ENCODE data around the gene NYNRIN.

DNA sequence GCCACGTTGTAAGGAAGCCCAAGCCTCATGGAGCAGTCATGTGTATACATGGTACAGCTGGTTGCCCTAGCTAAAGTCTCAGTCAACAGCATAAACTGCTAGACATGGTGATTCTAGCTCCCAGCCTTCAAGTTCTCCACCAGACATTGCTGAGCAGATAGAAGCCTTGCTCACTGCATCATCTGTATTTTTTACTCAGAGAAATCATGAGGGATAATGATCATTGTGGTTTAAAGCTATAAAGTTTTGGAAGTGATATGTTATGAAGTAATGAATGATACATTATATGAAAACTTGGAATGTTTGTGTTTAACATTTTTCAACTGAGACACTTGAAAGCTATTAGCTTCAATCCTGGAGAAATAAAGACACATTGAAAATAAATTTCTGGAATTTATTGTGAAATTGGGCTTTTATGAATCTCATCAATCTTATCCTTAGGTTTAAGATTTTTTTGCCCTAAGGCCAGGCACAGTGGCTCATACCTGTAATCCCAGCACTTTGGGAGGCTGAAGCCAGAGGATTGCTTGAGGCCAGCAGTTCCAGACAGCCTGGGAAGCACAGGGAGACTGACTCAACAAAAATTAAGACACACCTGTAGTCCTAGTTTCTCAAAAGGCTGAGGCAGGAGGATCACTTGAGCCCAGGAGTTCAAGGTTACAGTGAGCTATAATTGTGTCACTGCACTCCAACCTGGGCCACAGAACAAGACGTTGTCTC, 36.4 kb upstream of the NYNRIN start:
- TF ChIP-seq ARNTL (CRISPR knock-in tag; IDR thresholded peaks at IDR 0.05; ENCODE audit: borderline replicate concordance, low read depth) (no peak), TOX (CRISPR knock-in tag; IDR thresholded peaks at IDR 0.05; ENCODE audit: borderline replicate concordance) (no peak), ZNF8 (CRISPR knock-in tag; IDR thresholded peaks at IDR 0.05) (no peak), ZNF565 (CRISPR knock-in tag; conservative IDR thresholded peaks at IDR 0.05; ENCODE audit: low read depth) (no peak), TCF4 (CRISPR knock-in tag; IDR thresholded peaks at IDR 0.05; ENCODE audit: borderline replicate concordance) (no peak), ZFP30 (CRISPR knock-in tag; IDR thresholded peaks at IDR 0.05) (no peak), ZFP3 (CRISPR knock-in tag; IDR thresholded peaks at IDR 0.05) (no peak)
- TF ChIP-seq, protein P1, sequence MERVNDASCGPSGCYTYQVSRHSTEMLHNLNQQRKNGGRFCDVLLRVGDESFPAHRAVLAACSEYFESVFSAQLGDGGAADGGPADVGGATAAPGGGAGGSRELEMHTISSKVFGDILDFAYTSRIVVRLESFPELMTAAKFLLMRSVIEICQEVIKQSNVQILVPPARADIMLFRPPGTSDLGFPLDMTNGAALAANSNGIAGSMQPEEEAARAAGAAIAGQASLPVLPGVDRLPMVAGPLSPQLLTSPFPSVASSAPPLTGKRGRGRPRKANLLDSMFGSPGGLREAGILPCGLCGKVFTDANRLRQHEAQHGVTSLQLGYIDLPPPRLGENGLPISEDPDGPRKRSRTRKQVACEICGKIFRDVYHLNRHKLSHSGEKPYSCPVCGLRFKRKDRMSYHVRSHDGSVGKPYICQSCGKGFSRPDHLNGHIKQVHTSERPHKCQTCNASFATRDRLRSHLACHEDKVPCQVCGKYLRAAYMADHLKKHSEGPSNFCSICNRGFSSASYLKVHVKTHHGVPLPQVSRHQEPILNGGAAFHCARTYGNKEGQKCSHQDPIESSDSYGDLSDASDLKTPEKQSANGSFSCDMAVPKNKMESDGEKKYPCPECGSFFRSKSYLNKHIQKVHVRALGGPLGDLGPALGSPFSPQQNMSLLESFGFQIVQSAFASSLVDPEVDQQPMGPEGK (CRISPR knock-in tag; IDR thresholded peaks at IDR 0.05; ENCODE audit: borderline replicate concordance) = no peak
- TF ChIP-seq, protein P2, sequence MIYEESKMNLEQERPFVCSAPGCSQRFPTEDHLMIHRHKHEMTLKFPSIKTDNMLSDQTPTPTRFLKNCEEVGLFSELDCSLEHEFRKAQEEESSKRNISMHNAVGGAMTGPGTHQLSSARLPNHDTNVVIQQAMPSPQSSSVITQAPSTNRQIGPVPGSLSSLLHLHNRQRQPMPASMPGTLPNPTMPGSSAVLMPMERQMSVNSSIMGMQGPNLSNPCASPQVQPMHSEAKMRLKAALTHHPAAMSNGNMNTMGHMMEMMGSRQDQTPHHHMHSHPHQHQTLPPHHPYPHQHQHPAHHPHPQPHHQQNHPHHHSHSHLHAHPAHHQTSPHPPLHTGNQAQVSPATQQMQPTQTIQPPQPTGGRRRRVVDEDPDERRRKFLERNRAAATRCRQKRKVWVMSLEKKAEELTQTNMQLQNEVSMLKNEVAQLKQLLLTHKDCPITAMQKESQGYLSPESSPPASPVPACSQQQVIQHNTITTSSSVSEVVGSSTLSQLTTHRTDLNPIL (CRISPR knock-in tag; IDR thresholded peaks at IDR 0.05; ENCODE audit: low read depth) = no peak
- TF ChIP-seq, protein P3, sequence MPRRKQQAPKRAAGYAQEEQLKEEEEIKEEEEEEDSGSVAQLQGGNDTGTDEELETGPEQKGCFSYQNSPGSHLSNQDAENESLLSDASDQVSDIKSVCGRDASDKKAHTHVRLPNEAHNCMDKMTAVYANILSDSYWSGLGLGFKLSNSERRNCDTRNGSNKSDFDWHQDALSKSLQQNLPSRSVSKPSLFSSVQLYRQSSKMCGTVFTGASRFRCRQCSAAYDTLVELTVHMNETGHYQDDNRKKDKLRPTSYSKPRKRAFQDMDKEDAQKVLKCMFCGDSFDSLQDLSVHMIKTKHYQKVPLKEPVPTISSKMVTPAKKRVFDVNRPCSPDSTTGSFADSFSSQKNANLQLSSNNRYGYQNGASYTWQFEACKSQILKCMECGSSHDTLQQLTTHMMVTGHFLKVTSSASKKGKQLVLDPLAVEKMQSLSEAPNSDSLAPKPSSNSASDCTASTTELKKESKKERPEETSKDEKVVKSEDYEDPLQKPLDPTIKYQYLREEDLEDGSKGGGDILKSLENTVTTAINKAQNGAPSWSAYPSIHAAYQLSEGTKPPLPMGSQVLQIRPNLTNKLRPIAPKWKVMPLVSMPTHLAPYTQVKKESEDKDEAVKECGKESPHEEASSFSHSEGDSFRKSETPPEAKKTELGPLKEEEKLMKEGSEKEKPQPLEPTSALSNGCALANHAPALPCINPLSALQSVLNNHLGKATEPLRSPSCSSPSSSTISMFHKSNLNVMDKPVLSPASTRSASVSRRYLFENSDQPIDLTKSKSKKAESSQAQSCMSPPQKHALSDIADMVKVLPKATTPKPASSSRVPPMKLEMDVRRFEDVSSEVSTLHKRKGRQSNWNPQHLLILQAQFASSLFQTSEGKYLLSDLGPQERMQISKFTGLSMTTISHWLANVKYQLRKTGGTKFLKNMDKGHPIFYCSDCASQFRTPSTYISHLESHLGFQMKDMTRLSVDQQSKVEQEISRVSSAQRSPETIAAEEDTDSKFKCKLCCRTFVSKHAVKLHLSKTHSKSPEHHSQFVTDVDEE (CRISPR knock-in tag; IDR thresholded peaks at IDR 0.05) = no peak
